Endothelial cell of coronary artery (primary cell): ENCODE measurements around the gene CD55. TPM values are rescaled to one million over a fixed set of nuclear protein-coding genes. Genes with fewer than 3 reads are reported as not detected.

Experiments
- total RNA-seq: library from RNA; depleted of rRNA; stranded (reverse); fragments of >200 nt; gene quantifications from 2 replicates; pipeline ENCODE4 v1.2.3, GENCODE V29; 2014

Gene CD55
- 41.3 and 75.8 TPM in 2 replicates for total RNA-seq

GRCh38 chr1:207321079-207321789 lies at the start of gene CD55:
TSS of gene CD55 (plus strand) at chr1:207321678. CDS start at chr1:207321766, 88 bp downstream.

Other genes with a start within 250 kb of the CD55 start
- gene C4BPB, start 232.8 kb upstream of the CD55 start, total RNA-seq: 0.18 and 0.28 TPM in 2 replicates
- not detected in 2 replicates for gene C4BPA, start 217.4 kb upstream of the CD55 start, total RNA-seq
- not detected in 2 replicates for gene CR2, start 132.7 kb downstream of the CD55 start, total RNA-seq
- gene CR1, start 174.5 kb downstream of the CD55 start, total RNA-seq: not detected in 2 replicates